GM12875 (cell line): ENCODE measurements around the gene SFRP2.

Experiments used
- H3K4me3 ChIP-seq: one replicate; pipeline ENCODE4 v1.5.1; 2011; ENCODE audit warnings: low read depth, low read length, control low read depth
- TF ChIP-seq, protein P1 (sequence below): IDR thresholded peaks from 2 replicates; pipeline ENCODE4 v1.5.1; 2011; ENCODE audit warnings: low read depth, mild to moderate bottlenecking, control low read depth, inconsistent platforms, low read length, moderate library complexity, borderline replicate concordance; ENCODE audit not compliant: insufficient read depth

SFRP2 gene

DNA sequence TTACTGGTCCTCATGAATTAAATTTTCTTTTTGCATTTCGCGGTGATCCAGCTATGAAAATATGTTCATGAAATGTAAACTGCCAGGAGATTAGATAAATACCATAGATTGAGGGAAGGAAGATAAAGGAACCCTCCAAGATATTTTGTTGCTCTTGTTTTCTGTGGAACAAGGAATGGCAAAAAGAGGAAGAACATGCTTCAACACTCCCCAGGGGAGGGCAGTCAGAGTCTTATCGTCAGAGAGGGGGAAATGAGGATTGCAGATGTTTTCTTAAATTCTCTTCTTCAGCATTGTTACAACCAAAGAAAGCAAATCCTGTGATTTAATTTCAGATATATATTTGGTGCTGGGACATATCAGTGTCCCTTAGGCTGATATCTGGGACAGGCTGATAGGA lies 9.5 kb upstream of the SFRP2 start:
- no peak overlapping the region for H3K4me3 ChIP-seq
- TF ChIP-seq, protein P1, sequence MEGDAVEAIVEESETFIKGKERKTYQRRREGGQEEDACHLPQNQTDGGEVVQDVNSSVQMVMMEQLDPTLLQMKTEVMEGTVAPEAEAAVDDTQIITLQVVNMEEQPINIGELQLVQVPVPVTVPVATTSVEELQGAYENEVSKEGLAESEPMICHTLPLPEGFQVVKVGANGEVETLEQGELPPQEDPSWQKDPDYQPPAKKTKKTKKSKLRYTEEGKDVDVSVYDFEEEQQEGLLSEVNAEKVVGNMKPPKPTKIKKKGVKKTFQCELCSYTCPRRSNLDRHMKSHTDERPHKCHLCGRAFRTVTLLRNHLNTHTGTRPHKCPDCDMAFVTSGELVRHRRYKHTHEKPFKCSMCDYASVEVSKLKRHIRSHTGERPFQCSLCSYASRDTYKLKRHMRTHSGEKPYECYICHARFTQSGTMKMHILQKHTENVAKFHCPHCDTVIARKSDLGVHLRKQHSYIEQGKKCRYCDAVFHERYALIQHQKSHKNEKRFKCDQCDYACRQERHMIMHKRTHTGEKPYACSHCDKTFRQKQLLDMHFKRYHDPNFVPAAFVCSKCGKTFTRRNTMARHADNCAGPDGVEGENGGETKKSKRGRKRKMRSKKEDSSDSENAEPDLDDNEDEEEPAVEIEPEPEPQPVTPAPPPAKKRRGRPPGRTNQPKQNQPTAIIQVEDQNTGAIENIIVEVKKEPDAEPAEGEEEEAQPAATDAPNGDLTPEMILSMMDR = no peak

DNA sequence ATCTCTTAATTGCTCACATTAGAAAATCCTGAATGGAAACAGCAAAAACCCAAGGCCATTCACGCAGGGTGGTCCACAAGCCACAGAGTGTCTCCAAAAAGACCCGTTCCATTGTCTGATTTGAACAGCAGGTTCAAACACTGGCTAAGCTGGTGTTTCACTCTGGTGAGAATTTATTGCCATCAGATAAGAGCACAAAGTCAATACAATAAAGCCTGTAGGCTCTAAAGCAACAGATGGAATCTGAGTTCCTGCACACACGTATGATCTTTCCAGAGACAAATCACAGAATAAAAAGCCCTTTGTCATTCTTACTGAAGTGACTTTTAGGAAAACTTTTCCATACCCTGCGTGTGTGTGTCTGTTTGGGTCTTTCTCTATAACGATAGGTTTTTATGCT lies 5.1 kb upstream of the SFRP2 start:
- TF ChIP-seq, protein P1 = no peak
- no peak overlapping the region for H3K4me3 ChIP-seq

DNA sequence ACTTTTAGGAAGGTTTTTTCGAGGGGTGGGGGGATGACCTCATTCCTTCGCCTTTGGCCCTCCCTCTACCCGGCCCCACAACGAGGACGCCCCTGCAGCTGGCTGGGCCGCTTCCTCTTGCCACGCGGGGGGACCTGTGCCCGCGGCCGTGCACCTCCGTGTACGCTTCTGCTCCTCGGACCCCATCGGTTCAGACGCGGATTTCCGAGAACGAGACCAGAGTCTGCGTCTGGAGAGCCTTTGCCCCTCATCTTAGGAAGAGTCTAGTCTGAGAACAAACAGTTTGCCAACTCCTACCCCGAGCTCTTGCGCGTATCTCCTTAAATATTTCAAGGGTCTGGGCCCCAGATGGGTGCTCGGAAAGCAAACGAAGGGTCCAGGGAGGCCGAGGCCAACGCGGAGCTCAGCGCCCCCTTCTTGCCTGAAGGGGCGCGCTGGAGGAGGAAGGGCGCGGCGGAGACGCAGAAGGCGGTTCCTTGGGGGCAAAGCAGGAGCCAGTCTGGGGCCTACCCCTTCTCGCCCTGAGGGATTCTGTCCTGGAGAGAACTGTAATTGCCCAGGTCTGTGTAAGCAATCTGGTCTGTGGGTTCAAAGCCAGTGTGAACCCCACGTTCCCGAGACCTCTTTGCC lies 3.9 kb upstream of the SFRP2 start:
- TF ChIP-seq, protein P1 = peak; percentile 18; the same call in 1 of the 2 replicates
- H3K4me3 ChIP-seq = no peak overlapping the region

DNA sequence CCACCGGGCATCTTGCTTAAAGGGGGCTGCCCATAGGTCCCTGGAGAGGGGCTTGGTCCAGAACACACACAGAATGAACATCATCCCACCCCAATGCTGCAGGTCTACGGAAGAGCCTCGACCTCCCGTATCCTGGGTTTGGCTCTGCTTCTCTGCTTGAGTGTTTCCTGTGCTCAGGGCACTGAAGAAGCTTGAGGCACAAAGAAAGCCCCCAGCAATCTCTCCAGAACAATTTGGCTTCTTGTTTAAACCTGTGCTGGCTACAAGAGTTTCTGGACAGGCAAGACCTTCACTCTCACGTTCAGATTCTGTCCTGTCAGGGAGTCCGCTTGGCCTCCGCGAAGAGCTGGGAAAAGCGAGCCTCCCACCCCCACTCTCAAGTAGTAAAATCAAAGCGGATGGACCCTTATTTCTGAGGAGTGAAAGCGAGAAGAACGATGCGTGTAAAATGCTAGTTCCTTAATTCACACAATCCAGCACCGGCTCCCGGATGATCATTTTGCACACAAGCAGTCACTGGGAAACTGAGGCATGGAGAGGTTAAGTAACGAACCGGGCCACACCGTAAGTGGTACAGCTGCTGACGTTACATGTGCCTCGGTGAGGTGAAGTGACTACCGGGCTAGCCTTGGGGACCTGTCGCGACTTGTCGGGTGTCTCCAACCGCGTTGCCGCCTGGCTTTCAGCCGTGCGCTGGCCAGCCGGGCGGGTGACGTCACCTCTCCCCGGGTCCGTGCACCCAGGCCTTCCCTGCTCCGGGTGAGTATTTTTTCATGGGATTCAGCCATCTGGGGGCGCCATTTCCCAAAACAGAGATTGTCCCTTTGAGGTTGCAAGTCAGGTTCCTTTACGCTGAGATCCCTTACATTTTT lies 3.1 kb upstream of the SFRP2 start:
- TF ChIP-seq, protein P1 = peak; percentile 21; the same call in 1 of the 2 replicates
- no peak overlapping the region for H3K4me3 ChIP-seq

DNA sequence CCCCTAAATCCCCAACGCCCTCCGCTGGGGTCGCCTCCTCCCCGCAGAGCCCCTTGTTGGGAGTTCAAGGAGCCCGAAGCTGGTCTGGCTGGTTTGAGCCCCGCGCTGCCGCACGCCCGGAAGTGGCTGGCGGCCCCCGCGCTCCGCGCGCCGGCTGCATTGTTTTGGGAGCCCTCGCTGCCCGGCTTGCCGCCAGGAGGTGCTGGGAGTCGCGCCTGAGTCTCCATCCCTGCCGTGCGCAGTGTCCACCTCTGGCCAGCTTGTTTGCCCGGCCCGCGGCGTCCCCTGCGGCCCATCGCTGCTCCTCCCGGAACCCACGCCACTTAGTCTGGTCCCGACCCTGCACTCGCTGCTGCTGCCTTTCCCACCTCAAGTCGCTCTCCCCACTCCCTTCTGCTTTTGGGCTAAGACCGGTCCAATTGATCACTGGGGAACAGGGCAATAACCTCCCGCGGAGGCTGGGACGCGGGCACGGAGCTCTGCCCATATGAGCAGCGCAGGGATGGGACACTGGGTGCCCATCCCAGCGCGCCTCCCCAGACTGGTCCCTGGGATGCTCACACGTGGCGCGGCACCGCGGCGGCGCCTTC lies 2.2 kb upstream of the SFRP2 start:
- H3K4me3 ChIP-seq = no peak overlapping the region
- TF ChIP-seq, protein P1 = 0 out of 2 replicates have a peak, but pooled peaks have one; percentile 21

DNA sequence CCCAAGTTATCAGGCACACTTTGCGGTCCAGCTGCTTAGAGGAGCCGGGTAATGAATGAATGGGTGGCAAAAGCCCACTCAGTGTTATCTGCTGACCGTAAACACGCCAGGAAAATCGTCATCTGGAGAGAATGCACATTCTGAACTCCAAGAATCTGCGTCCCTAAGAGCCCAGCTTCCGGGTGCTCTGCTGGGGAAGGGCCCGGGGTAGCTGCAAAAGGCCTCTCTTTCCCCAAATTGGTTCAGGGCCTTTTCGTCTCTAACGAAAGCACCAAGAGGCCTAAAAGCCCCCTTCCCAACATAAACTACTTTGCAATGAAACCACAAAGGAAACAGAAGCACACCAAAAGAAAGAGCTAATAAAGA lies 1.6 kb upstream of the SFRP2 start:
- H3K4me3 ChIP-seq = no peak overlapping the region
- TF ChIP-seq, protein P1 = no peak
